Activated CD8-positive, alpha-beta memory T cell treated with anti-CD3 and anti-CD28 coated beads, Interleukin-2, amount 50 U/mL, for 24 hours (primary cell): ENCODE results near the gene RNF114.
"Not testable (repeated sequence)": the region's sequence is repeated elsewhere in the genome, so short reads cannot be mapped to it uniquely, and the experiment has no call there.

ENCODE experiments used
- DNase-seq: peaks from one replicate; pipeline ENCODE4 v3.0.0-alpha.2; 2020; ENCODE audit errors: extremely low read depth

RNF114 gene

GRCh38 chr20:49985617-49986016 is 49.4 kb downstream of the RNF114 start:
- DNase-seq = no peak

DNA sequence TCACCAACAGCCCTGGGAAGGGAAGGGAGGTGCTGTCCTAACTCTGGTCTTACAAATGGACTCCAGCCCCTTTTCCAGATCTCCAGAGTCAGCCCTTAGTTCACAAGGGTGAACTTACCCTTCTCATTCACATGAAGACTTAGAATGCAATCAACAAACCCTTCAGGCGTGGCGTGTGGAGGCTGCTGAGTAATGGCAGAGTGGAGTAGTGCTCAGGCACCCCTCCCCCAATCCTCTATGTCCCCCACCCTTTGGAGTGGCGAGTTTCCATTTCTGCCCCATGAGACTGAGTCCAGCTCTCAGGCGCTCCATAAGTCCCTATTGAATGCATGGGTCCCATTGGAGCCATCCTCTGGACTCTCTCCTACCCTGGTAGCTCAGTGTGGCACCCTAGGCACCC is 49.9 kb downstream of the RNF114 start:
- no peak for DNase-seq

- no peak for DNase-seq
These were observed 51.0 kb downstream of the RNF114 start for GRCh38 chr20:49987015-49987867.

- no peak for DNase-seq
These were observed 51.9 kb downstream of the RNF114 start for GRCh38 chr20:49987868-49988690.

DNA sequence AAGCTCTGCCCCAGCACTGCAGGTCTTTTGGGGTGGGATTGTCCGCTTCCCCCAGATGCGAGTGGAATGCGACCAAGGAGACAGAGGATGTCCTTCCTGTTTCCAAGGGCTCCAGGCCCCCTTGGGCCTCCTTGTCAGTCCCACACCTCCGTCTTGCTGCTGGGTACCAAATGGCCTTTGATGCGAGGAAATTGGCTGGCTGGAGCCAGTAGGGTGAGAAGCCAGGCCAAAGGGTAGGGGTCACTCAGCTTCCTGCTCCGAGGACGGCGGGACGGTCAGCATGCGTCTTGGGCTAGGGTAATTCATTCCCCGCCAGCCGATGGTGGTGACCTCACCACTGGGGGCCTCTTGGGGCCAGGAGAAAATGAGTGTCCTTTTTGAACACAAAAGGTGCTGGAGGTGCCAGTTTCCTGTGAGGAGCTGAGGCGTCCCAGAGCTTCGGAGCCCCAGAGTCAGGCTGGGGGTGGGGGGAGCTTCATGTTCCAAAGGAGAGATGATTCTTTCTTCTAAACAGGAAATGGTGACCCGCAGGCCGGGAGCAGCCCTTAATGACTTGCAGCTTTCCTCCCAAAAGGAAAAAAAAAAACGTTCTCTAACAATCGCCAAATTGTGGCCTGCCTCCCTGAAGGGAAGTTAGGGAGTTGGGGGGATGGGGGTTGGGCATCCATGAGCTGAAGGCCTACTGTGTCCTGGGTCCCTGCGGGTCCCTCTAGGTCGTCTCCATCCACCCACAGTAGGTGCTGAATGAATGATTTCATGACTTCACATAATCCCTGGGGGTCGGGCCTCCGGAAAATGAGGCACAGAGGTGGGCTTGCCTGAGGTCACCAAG is 53.3 kb downstream of the RNF114 start:
- DNase-seq = no peak

DNA sequence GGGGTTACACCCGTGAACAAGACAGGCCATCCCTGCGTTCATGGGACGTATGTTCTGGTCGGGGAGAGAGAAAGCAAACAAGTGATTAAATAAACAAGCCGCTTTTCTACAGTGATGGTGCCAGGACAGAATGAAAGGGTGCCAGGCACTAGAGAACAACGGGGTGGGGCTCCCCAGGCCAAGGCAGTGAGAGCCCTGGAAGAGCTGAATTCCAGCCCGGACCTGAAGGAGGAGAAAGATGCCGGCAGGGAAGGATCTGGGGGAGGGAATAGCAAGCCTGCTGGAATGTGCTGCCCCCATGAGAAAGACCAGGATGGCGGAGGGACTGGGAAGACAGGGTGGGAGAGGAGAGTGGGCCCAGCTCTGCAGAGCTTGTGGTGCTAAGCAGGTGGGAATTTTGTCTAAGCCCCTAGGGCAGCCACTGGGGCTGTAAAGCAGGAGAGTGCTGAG is 54.1 kb downstream of the RNF114 start:
- DNase-seq = no peak

DNA sequence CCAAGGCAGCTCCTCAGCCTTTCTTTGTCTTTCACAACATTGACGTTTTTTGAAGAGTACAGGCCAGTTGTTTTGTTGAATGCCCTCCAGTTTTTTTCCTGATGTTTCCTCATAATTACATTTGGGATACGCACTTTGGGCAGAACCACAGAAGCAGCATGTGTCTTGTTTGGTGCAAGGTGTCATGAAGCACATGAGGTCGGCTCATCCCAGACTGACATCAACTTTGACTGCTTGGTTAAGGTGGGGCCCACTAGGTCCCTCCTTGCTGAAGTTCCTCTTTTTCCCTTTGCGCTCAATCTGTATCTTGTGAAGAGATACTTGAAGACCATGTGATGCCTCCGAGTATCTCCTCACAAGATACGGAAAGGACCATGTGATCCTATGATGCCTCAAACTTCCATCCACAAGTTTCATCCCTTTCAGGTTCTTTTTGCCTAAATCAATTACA is 57.1 kb downstream of the RNF114 start:
- no peak for DNase-seq

GRCh38 chr20:49995586-49995985 is 59.4 kb downstream of the RNF114 start:
- DNase-seq = no peak

DNA sequence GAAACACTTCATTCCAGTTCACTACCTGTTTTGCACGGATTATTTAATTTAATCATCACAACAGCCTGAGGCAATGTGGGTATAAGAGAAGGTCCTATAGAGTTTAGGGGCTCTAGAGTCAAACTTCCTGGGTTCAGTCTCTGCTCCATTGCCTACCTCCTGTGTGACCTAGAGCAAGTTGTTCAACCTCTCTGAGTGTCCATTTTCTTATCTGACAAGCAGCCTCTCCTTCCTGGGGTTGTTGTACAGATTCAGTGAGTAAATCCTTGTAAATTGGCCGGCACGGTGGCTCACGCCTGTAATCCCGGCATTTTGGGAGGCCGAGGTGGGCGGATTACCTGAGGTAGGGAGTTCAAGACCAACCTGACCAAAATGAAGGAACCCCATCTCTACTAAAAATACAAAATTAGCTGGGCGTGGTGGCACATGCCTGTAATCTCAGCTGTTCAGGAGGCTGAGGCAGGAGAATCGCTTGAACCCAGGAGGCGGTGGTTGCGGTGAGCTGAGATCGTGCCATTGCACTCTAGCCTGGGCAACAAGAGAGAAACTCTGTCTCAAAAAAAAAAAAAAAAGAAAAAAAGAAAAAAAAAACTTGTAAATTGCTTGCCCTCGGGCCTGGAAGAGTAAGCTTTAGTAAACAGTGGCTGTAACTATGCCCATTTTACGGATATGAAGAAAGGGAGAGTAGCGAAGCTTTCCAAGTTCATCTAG is 62.4 kb downstream of the RNF114 start:
- DNase-seq = not testable (repeated sequence)

DNA sequence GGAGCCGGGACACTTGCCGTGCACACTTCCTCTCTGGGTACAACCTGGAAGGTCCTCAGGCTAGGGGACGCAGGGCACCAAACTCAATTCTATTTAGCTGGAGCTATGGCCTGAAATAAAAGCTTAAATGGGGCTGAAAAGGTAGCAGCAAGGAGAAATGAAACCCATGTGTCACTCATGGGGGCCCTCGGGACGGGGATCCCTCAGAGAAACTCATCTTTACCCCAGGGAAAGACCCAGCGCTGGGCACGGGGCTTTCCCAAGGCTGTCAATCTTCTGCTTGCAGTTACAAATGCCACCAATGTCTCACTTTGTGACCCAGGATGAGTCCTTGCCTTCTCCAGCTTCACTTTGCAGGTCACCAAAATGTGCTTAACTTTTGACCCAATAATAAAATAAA is 63.1 kb downstream of the RNF114 start:
- DNase-seq = no peak

DNA sequence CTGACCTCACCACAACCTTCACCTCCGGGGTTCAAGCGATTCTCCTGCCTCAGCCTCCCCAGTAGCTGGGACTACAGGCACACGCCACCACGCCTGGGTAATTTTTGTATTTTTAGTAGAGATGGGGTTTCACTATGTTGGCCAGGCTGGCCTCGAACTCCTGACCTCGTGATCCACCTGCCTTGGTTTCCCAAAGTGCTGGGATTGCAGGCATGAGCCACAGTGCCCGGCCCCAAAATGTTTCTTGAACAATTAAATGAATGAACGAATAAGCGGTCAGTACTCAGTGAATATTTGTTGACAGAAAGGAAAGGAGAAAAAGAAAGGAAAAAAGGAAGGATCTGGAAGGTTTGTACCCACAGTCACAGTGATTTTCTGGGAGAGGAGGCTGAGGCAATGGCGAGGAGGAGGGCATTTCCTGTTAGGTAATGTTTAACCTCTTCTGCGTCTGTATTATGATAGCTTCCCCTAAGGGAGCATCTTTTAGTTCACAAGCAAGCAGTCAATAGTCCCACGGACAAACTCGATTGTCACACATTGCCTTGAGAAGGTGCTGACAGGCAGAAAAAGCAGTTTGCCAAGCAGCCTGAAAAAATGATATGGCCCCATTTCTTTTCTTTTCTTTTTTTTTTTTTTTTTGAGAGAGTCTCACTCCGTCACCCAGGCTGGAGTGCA is 64.5 kb downstream of the RNF114 start:
- not testable (repeated sequence) for DNase-seq

DNA sequence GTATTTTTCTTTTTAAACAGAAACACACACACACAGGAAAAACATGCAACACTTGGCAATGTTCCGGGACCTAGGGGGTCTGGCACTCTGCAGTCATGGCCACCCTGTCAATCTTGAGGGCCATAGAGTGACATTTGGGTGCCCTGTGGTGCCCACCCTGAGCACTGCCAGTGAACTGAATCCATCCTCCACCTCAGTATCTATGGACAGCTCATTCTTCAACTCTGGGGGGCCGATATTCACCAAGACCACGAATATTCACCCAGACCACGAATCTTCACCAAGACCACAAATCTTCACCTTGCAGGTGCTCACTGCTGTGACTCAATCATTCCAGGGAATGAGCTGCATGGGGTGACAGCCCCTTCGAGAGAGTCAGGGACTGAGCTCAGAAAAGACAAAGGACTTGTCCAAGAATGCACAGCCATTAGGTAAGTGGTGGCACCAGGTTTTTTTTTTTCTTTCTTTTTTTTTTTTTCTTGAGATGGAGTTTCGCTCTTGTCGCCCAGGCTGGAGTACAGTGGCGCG is 65.7 kb downstream of the RNF114 start:
- DNase-seq = no peak

DNA sequence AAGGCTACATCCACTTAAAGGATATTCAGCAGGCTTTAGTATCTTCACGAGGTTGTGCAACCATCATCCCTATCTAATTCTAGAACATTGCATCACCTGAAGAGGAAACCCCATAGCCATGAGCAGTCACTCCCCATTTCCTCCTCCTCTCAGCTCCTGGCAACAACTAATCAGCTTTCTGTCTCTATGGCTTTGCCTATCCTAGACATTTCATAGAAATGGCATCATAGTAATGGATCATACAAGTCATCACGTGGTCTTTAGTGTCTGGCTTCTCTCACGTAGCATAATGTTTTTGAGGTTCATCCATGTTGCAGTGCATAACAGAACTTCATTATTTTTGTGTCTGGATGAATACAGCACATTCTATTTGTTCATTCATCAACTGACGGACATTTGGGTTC is 67.1 kb downstream of the RNF114 start:
- DNase-seq = no peak
